GM15510 (cell line): ENCODE data around the gene AGPAT3.

Source experiments
- POLR2A ChIP-seq: IDR thresholded peaks from 3 replicates; pipeline ENCODE4 v1.6.1; 2011; ENCODE audit warnings: borderline replicate concordance; ENCODE audit not compliant: insufficient read length; ENCODE audit errors: extremely low read depth

Gene AGPAT3

GRCh38 chr21:43936247-43936967, 71.4 kb downstream of the AGPAT3 start:
- no peak for TF ChIP-seq POLR2A

- no peak for TF ChIP-seq POLR2A
Measured at GRCh38 chr21:43937051-43937832, 72.2 kb downstream of the AGPAT3 start.

- no peak for TF ChIP-seq POLR2A
Measured at GRCh38 chr21:43937891-43938309, 72.9 kb downstream of the AGPAT3 start.

GRCh38 chr21:43938751-43939442, 73.9 kb downstream of the AGPAT3 start:
- peak; percentile 26 for TF ChIP-seq POLR2A

- TF ChIP-seq POLR2A, result no peak
Measured at GRCh38 chr21:43939443-43940328, 74.7 kb downstream of the AGPAT3 start.

- TF ChIP-seq POLR2A, result no peak
Measured at GRCh38 chr21:43940329-43941050, 75.5 kb downstream of the AGPAT3 start.

GRCh38 chr21:43942201-43942600, 77.2 kb downstream of the AGPAT3 start:
- no peak for TF ChIP-seq POLR2A

GRCh38 chr21:43942621-43943020, 77.6 kb downstream of the AGPAT3 start:
- TF ChIP-seq POLR2A, result no peak

- TF ChIP-seq POLR2A, result no peak
Measured at GRCh38 chr21:43943512-43944077, 78.6 kb downstream of the AGPAT3 start.

GRCh38 chr21:43944078-43944633, 79.1 kb downstream of the AGPAT3 start:
- TF ChIP-seq POLR2A, result no peak

- TF ChIP-seq POLR2A, result no peak
Measured at GRCh38 chr21:43944757-43945156, 79.7 kb downstream of the AGPAT3 start.

- TF ChIP-seq POLR2A, result no peak
Measured at GRCh38 chr21:43948740-43949498, 83.9 kb downstream of the AGPAT3 start.
